ENCODE measurements around the gene MRPL1.
A peak's percentile ranks its signal among the peaks of the same experiment; 100 is the strongest.
"Not testable (repeated sequence)": the region's sequence is repeated elsewhere in the genome, so short reads cannot be mapped to it uniquely, and the experiment has no call there.

The MRPL1 gene

DNA sequence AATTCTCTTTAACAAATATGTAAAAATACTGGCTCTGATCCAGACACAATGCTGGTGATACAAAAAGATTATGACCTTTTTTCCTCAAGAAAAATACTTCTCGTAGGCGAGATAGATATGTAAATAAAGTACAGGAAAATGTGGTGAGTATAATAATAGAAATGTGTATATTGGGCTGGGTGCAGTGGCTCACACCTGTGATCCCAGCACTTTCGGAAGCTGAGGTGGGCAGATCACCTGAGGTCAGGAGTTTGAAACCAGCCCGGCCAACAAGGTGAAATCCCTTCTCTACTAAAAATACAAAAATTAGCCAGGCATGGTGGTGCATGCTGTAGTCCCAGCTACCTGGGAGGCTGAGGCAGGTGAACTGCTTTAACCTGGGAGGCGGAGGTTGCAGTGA, 55.0 kb downstream of the MRPL1 start:
- no peak for DNase-seq

DNA sequence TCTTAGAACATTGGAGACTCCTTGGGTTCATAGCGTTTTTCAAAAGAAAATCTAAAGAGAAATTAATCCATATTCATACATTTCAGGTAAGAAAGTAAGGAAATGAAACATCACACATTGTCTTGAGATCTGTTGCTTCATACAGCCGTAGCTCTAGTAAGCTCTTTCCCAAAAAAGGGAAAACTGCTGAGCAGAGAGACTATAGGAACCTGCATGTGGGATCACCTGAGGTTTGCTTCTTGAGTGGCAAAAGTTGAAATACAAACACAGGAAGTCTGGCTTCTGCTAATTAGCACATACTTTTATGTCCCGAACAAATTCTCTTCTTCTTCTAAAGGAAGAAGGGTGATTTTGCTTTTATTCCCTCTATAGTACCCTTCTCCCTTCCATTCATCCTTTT, 57.7 kb downstream of the MRPL1 start:
- DNase-seq = no peak

DNA sequence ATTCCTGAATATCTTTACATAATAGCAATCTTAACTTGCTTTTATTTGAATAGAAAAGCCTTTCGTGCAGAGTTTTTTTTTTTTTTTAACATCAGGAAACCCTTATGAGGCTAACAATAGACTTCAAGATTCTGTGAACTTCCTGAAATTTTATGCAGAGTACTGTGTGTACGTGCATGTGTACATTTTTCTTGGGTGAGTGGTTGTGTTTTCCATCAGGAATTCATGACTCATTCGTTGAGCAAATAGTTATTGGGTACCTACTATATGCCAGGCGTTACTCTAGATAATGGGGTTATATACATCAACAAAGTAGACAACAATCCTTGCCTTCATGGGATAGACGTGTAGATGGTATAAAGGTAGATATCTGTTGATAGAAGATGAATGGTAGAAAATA, 59.1 kb downstream of the MRPL1 start:
- no peak for DNase-seq

DNA sequence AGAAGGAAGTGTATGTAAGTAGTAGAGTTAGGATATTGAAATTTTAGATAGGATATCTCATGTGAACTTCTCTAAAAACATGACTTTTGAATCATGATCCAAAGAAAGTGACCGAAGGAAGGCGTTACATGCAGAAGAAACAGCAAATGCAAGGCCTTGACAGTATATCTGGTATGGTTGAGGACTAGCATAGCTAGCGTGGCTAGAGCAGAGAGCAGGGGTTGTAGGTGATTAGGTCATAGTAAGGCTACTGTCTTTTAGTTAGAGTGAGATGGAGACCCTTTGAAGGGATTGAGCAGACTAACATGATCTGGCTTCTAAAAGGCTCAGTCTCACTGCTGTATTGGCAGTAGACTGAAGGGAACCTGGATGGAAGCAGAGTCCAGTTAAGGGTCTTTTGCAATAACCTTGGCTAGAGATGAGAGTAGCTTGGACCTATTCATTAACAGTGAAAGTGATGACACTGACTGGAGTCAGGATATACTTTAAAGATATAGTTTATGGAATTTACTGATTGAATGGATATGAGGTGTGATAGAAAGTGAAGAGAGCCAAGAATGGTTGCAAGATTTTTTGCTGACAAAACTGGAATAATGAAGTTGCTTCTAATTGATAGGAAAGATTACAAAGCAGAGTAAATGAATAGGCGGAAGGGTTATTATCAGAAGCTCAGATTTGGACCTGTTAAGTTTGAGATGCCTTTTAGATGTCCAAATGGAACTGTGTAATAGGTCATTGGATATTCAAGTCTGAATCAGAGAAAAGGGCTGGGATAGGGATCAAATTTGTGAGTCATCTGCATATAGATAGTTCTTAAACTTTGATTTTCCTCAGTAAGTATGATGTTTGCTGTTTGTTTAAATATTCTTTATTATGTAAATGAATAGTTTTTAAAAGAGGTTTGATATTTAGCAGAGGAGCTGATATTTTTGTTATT, 59.8 kb downstream of the MRPL1 start:
- DNase-seq = no peak

DNA sequence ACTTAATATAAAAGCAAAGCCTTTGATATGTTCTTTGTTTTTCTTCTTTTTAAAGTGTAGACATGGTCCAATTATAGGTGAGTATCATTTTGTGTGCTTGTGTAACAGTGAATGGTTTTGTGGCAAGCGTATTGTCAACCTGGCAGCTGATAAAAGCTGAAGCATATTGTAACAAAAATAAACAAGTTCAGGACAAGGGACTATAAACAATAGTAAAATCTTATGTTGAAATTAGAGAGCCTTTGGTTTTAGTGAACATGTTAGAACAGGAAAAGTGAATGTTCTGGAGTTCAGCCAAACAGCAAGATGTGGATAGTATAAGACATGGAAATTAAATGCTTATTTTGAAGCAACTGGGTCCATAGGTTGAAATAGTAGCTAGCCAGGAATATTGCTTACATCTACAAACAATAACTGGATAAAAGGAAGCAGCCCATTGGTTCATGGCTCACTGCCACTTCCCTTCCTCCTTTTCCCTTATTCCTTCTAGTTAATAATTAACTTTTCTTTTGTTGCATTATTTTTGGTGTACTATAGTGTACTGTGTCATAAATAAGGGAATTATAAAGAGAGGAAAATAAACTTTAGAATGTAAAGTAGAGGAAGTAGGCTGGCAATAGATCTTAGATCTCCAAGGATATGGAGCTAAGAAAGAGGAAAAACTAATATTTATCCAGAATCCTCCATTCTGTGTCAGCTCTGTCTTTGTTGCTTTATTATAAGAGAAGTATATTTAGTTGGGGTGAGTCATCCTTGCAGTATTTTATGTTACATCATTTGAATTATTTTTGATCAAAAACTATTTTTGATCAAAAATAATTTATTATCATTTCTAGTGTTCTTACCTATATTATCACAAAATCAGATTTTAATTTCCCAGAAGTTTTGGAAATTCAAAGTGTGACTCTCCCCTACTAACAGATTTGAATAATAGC, 65.6 kb downstream of the MRPL1 start:
- no peak for DNase-seq

DNA sequence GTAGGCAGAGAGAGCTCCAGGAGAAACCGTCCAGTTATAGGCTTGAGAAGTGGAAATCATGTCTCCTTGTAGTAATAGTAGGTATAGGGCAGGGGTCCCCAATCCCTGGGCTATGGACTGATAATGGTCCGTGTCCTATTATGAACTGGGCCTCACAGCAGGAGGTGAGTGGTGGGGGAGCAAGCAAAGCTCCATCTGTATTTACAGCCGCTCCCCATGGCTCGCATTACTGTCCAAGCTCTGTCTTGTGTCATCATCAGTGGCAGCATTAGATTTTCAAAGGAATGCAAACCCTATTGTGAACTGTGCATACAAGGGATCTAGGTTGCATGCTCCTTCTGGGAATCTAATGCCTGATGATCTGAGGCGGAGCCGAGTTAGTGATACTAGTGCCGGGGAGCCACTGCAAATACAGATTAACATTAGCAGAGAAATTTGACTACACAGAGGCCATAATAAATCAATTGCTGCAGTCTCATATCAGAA, 67.6 kb downstream of the MRPL1 start:
- no peak for DNase-seq

DNA sequence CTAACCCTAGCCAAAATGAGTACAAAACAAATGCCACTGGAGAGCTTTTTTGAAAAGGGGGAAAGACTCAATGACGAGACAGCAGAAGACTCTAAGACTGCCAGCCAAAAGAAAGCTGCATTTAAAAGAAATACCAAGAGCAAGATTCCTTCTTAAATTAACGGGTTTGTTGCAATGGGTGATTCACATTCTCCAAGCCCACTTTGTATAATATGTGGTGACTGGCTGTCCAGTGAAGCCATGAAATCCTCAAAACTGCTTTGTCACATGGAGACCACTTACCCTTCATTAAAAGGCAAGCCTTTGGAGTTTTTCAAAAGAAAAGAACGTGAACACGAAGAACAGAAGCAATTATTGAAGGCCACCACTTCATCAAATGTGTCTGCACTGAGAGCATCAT, 68.2 kb downstream of the MRPL1 start:
- no peak for DNase-seq

DNA sequence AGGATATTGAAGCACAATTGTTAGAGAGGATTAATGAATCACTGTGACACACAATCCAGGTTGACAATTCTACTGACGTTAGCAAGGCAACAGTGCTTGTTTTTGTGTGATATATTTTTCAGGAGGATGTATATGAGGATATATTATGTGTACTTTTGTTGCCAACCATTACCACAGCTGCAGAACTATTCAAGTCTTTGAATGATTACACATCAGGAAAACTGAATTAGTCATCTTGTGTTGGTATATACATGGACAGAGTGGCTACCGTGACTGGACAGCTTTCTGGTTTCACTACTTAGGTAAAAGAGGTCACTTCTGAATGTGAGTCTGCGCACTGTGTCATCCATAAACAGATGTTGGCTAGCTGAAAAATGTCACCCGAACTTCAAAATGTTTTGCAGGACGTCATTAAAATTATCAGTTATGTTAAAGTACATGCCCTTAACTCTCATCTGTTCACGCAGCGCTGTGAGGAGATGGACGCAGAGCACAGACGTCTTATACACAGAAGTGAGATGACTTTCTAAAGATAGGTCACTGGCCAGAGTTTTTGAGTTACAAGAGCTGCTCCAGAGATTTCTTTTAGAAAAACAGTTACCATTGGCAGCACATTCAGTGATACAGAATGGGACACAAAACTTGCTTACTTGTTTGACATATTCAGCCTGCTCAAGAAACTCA, 69.0 kb downstream of the MRPL1 start:
- no peak for DNase-seq

DNA sequence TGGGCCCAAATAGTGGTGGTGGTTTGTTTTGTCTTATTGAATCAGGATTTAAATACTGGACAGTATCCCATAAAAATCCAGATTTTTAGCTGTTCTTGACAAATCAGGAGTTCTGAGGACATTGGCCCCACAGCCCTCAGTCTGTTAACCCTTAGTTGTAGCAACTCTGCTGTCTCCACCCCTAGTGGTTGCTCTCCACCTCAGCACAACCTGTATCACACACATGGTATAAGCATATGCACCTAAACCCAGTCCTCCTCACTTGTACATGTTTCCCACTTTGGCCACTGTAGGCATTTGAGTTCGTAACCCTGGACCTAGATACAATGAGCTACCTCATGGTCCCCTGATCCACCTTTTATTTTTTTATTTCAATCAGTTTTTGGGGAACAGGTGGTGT, 75.9 kb downstream of the MRPL1 start:
- DNase-seq = no peak

DNA sequence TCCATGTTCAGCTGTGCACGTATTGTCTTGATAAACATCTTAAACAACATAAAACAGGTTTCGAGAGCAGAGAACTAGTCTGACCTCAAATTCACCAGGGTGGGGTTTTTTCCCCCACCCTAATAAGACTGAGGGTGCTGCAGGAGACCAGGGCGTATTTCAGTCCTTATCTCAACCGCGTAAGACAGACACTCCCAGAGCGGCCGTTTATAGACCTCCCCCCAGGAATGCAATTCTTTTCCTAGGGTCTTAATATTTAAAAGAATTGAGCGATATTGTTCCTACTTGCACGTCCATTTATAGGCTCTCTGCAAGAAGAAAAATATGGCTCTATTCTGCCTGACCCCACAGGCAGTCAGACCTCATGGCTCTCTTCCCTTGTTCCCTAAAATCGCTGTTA, 83.3 kb downstream of the MRPL1 start:
- DNase-seq = not testable (repeated sequence)

DNA sequence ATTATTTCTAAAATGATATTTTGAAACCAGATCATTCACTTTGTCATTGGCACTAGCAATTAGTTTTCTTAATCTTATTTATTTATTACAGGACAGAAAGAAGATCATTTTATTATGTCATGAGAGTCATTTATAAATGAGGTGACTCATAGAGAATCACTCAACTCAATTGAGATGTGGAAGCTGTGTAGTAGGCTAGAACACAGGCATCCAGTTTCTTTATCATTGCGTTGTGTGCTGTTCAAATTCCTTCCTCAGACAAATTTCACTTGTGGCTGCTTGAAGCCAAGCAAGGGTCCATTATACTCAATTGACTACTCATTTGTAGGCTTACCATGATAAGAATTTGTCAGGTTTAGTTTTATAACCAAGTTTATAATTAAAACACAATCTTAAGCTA, 87.6 kb downstream of the MRPL1 start:
- DNase-seq = no peak

DNA sequence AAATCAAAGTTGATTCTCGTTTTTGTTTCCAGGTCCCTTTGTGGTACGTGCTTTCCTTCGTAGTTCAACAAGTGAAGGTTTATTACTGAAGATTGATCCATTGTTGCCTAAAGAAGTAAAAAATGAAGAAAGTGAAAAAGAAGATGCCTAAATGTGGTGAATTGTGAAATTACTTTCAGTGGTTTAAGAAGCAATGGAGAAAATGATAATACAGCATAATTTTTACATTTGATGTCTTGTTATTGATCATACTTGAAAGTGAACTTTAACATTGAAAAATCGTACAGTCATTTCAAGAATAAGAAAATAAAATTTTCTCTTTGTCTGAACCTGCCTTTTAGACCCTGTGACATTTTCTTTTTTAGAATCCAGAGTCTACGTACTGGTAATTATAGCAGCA, 89.8 kb downstream of the MRPL1 start:
- DNase-seq = no peak

DNA sequence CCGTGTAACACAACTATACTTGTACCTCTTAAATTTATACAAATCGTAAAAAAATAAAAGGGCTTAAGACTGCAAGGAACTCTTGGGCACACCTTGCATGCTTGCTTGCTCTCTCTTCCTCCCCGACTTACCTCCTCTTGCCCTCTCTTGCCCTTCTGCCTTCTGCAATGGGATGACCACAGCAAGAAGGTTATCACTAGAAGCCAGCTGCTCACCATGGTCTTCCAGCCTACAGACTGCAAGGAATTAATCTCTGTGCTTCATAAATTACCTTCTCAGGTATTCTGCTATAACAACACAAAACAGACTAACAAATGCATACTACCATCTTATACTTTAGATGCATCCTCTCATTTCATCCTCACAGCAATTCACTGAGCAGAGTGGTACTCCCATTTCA, 92.1 kb downstream of the MRPL1 start:
- DNase-seq = no peak

DNA sequence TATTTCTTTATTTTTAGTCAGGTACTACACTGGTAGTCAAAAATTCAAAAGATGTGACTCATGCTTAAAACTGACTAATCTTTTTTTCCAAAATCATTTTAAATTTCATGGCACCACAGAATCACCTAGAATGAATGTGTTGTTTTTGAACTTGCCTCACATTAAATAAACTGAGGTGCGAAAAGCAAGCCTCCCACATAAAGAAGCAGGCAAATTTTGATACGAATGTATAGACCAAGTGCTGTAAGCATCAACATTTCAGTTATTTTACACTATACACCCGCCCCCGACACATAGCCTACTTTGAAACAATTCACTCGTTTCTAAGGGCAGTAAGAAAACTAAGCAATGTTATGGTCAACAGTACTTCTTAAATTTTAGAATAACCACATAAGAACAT, 94.3 kb downstream of the MRPL1 start:
- DNase-seq = no peak

DNA sequence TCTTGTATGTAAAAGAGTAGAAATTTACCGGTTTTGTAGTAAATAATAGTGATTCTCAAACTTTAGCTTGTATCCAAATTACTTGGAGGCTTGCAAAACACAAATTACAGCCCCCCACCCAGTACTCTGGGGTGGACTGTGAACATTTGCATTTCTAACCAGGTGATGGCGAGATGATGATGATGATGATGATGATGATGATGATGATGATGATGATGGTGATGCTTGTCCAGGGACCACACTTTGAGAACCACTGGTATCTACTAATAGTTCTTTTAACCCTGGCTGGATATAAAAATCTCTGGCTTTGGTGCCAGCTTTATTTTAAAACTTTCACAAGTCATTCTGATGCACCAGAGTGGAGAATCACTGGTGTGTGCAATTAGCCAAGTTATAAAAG, 96.3 kb downstream of the MRPL1 start:
- DNase-seq = no peak

DNA sequence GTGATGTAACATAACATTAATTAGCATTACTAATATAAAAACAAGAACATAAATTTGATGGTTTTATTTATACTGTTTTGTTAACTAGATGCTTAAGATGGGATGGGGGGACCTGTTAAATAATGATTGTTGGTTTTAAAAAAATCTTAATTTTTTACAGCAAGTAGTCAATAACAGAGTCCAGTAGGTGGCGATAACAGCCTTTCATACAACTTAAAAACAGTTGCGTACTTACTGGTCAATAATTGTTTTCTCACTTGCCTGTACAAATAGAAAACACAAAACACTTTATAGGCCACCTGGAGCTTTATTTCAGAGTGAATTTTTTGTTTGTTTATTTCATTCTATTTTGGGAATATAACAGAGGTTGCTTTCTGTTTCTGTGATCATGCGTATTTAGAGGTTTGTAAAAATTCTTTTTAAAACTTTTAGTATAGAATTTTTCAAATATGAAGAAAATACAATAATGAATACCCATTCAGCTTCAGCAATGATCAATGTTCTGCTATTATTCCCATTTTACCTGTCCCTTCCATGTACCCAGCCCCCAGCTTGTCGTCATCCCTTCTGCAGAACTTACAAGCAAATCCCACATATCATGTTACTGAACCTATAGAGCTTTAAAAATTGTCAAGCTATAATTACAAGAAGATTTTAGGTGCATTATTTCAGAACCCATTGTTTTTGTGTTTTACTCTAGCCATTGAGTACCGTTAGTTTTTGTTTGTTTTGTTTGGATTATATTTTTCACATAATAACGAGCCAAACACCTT, 97.1 kb downstream of the MRPL1 start:
- DNase-seq = peak; percentile 48 to 52

DNA sequence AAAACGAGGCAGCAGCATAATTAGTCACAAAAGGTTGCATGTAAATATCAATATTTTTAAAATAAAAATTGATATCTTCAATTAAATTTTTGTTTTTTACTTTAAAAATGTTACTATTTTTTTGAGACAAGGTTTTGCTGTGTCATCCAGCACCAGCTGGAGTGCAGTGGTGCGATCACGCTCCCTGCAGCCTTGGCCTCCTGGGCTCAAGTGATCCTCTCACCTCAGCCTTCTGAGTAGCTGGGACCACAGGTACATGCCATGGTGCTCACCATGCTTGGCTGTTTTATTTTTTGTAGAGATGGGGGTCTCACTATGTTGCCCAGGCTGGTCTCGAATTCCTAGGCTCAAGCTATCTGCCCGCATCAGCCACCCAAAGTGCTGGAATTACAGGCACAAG, 97.7 kb downstream of the MRPL1 start:
- no peak for DNase-seq

DNA sequence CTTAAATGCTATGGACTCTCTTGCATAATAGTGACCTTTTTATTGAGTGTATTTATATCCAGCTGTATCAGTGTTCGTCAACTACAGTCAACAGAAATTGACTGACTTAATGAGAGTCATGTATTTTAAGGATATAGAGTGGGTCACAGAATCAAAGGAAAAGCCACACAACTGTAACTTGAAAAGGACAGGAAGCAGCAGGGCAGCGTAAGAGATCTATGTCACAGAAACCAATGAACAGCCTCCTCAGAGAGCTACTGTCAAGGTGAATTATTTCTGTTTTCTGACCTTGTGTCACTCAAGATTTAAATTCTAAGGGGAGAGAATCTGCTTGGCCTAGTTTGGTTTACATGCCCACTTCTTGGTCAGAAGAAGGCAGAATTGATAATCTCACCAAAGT, 100.4 kb downstream of the MRPL1 start:
- DNase-seq = no peak

DNA sequence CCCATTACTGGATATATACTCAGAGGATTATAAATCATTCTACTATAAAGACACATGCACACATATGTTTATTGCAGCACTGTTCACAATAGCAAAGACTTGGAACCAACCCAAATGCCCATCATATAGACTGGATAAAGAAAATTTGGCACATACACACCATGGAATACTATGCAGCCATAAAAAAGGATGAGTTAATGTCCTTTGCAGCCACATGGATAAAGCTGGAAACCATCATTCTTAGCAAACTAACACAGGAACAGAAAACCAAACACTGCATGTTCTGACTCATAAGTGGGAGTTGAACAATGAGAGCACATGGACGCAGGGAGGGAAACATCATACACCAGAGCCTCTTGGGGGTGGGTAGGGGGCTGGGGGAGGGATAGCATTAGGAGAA, 111.0 kb downstream of the MRPL1 start:
- not testable (repeated sequence) for DNase-seq

DNA sequence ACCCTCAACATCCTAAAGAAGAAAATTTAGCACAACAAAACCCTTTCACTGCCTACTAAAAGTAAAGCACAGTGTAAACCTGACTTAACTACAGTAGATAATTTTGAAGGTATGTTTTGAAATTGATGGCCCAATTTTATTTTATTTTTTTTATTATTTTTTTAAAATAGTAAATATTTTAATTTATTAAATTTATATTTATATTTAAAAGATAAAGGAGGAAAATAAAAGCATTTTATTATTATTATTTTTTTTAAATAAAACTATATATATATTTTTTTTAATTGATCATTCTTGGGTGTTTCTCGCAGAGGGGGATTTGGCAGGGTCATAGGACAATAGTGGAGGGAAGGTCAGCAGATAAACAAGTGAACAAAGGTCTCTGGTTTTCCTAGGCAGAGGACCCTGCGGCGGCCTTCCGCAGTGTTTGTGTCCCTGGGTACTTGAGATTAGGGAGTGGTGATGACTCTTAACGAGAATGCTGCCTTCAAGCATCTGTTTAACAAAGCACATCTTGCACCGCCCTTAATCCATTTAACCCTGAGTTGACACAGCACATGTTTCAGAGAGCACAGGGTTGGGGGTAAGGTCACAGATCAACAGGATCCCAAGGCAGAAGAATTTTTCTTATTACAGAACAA, 120.4 kb downstream of the MRPL1 start:
- not testable (repeated sequence) for DNase-seq

DNA sequence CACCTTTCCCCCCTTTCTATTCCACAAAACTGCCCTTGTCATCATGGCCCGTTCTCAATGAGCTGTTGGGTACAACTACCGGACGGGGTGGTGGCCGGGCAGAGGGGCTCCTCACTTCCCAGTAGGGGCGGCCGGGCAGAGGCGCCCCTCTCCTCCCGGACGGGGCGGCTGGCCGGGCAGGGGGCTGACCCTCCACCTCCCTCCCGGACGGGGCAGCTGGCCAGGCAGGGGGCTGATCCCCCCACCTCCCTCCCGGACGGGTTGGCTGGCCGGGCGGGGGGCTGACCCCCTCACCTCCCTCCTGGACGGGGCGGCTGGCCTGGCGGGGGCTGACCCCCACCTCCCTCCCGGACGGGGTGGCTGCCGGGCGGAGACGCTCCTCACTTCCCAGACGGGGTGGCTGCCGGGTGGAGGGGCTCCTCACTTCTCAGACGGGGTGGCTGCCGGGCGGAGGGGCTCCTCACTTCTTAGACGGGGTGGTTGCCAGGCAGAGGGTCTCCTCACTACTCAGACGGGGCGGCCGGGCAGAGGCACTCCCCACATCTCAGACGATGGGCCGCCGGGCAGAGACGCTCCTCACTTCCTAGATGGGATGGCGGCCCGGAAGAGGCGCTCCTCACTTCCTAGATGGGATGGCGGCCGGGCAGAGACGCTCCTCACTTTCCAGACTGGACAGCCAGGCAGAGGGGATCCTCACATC, 121.1 kb downstream of the MRPL1 start:
- DNase-seq = not testable (repeated sequence)
